Caki2 (cell line): ENCODE measurements around the gene SCYGR4. TPM values are rescaled to one million over a fixed set of nuclear protein-coding genes. Genes with fewer than 3 reads are reported as not detected.
"Not testable (repeated sequence)": the region's sequence is repeated elsewhere in the genome, so short reads cannot be mapped to it uniquely, and the experiment has no call there.

ENCODE experiments used
- DNase-seq: peaks from one replicate; pipeline ENCODE4 v3.0.0-alpha.2; 2015; ENCODE audit warnings: low read depth
- in situ Hi-C: cut with HindIII; loops from 2 replicates; pipeline ENCODE4 v1.10.0; 2016; ENCODE audit warnings: low sequenced_read_pairs, low pct_unique_long_range_greater_than_20kb, mixed read lengths
- total RNA-seq: library from RNA; depleted of rRNA; stranded (reverse); fragments of >200 nt; shearing (Covaris generic); gene quantifications from 2 replicates; pipeline ENCODE4 v1.2.3, GENCODE V29; 2014; ENCODE audit warnings: low replicate concordance; rRNA removed

Gene SCYGR4, protein sequence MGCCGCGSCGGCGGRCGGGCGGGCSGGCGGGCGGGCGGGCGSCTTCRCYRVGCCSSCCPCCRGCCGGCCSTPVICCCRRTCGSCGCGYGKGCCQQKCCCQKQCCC
- not detected in 2 replicates for total RNA-seq

DNA sequence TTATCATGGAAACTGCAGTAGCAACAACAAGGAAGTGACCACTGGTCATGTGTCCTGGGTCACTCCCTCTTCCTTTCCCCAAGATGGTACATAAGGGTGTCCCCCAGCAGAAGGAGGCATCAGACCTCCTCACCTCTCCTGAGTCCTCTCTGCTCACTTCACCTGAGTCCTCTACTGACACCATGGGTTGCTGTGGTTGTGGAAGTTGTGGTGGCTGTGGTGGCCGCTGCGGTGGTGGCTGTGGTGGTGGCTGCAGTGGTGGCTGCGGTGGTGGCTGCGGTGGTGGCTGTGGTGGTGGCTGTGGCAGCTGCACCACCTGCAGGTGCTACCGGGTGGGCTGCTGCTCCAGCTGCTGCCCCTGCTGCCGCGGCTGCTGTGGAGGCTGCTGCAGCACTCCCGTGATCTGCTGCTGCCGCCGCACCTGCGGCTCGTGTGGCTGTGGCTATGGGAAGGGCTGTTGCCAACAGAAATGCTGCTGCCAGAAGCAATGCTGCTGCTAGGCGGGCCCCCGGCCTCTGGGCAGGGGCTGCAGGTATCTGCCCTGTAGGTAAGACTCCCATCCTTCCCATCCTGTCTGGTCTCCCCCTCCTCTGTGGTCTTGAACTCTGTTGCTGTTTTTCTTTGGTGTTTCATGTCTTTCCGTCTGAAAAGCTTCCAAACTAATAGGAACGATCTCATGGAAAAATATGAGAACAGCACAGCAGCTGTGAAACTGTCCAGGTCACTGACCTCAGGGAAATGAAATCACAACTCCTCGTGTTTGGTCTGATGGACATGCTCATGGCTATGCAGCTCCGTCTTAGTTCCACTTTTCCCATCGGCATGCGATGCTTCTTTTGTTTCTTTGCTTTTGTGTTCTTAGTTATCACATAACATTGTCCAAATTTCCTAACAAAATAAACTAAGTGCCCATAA, at the start of gene SCYGR4:
SCYGR4 (plus strand) TSS at position 183 of the 915 bp plus-strand sequence; CDS start at position 183, 0 bp downstream.
- in situ Hi-C loops, result no loop called here
- DNase-seq, result no peak

DNA sequence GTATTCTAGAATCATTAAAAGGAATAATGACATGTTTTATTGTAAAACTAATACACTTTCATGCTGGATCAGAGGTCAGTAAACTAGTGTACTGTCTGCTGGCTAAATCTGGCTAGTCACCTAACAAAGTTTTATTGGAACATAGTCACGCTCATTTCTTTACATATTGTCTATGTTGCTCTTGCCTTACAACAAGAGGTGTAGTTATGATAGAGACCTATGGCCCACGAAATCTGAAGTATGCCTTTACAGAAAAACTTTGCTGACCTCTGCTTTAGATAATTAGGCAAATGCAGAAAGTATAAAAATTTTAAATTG, 48.5 kb upstream of the SCYGR4 start:
- in situ Hi-C loops, result no loop called here
- no peak for DNase-seq

DNA sequence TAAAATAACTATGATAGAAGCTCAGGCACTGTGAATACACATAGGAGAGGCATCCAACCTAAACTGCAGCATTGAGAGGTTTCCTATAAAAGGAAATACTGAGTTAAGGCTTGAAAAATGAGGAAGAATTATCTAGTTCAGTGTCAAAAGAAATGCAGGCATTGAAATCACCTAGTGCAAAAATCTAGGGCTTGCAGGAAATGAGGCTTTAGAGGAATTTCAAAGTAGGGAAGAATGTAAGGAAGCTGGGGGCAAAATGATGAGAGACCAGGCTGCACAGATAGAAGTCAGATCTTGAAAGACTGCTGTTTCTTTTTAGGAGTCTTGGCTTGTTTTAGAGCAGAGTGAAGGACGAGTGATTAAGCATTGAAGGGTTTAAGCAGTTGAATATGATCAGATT, 46.7 kb upstream of the SCYGR4 start:
- in situ Hi-C loops, result no loop called here
- no peak for DNase-seq

DNA sequence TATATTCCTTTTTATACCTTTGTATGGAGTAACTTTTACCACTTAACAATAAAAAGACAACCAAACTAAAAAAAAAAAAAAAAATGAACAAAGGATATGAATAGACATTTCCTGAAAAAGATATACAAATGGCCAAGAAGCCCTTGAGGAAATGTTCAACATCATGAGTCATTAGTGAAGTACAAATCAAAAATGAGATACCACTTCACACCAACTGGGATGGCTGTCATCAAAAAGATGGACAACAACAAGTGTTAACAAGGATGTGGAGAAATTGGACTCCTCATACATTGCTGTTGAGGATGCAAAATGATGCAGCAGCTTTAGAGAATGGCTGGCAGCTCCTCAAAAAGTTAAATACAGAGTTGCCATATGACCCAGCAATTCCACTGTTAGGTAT, 41.2 kb upstream of the SCYGR4 start:
- in situ Hi-C loops, result no loop called here
- DNase-seq, result no peak

DNA sequence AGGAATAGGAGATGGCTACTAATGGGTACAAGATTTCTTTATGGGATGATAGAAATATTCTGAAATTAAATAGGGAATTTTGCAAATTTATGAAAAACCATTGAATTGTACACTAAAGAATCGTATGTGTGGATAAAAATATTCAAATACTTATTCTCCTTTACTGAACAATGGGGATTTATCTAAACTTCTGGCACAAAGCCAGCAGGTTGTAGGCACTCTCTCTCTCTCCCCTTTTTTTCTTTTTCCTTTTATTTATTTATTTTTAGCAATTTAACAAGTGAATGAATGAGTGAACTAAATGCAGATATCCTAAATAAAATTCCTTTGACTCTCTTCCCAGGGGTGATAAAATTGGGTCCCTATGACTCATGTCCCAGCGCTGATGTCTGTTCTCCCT, 40.5 kb upstream of the SCYGR4 start:
- DNase-seq, result no peak
- in situ Hi-C loops, result no loop called here

DNA sequence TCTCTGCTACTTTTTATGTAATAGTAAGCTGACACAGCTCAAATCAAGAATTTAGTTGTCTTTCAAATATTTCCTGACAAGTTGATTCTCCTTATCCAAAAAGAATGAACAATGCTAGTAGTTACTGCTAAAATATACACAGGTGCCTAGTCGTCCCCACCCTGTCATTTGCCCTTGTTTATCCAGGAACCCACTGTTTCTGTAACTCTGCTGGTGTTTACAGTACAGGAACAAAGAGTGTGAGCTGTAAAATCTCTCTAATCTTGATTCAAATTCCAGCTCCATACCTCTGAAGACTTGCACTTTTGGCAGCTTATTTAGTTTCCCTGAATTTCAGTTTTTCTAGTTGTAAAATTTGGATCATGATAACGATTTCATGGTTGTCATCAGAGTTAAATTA, 39.7 kb upstream of the SCYGR4 start:
- in situ Hi-C loops, result no loop called here
- no peak for DNase-seq

DNA sequence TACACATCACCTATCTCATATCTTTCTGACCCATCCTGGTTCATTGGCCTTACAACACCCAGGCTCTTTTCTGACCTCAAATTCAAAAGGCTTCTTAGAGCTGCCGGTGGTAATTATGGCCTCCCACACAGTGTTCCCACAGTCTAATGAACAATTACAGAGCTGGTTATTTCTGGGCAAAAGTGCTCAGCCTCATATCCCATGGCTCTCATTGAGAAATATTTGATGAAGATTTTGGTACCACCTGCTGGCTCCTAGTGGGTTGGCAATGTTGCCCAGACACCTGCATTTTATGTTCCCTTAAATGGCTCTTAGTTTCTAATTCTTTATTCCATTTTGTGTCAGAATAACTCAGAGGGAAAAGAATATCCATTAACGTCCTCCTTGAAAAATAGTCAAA, 38.7 kb upstream of the SCYGR4 start:
- no peak for DNase-seq

DNA sequence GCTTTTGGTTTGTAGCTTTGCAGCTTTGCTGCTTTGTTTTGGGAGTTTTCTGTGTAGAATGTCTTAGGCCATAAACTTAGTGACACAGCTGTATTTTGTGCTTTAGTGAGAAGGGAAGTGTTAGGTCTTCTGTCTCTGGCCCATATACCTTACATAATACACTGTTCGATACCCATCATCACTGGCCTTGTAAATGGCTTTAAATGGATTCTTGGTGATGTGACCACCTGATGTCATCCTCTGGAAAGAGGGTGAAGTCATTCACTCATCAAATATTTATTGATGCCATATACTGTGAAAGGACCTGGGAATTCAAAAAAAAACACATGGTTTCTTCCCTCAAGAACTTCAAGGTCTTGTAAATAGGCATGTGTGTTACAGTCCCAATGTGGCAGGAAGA, 37.5 kb upstream of the SCYGR4 start:
- no peak for DNase-seq
- in situ Hi-C loops, result no loop called here

More for the DNA sequence above, 38.7 kb upstream of the SCYGR4 start:
- in situ Hi-C loops, result no loop called here

DNA sequence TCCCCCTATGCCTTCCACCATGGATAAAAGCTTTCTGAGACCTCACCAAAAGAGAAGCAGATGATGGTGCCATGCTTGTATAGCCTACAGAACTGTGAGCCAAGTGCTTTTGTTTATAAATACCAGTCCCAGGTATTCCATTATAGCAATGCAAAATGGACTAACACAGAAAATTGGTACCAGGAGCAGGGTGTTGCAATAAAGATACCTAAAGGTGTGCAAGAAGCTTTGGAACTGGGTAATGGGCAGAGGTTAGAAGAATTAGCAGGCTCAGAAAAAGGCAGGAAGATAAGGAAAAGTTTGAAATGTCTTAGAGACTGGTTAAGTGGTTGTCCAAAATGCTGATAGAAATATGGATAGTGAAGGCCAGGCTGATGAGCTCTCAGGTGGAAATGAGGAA, 34.9 kb upstream of the SCYGR4 start:
- DNase-seq, result no peak
- in situ Hi-C loops, result no loop called here

DNA sequence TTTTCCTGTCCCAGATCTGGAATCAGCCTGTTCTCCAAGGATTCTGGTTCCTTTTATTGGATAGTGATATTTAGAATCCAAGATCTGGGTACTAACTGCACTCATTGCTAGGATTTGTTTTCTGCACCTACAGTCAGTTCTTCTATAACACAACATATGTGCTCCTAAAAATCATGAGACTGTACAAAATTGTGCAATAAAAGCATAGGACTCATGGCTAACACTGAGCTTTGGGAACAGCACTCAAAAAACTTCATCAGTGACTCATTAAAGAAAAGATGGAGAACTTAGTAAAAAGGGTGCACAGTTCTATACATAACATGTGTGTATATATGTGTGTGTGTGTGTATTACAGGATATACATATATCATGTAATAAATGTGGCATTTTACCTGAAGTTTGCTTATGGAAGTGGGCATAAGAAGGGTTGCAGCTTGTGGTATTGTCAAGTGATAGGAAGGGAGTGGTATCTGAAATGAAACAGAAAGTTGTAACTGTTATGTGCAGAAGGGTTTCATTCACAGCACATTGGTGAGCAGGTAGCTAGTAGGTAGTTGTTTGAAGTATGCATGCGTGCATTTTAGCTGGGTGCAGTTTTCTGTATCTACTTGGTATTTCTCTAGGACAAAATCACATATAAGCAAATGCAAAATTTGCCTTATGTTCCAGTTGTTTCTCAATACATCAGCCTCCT, 24.5 kb upstream of the SCYGR4 start:
- in situ Hi-C loops, result no loop called here
- DNase-seq, result no peak

DNA sequence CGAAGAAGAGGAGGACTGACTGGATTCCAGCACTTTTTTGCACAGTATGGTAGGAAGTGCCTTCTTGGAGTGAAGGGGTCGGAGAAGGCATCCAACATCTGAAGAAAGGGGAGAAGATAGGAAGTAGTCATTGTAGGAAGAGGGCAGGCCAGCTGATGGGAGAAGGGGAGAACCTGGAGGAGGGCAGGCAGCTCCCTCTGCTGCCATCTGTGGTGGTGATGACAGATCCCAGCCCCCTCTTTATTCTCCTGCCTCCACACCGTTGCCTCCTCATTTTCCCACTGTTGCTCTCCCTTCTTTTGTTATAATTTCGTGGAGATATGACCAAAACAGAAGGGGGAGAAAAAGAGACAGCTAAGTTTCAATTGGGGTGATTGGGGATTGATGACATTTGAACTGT, 21.5 kb upstream of the SCYGR4 start:
- in situ Hi-C loops, result no loop called here

DNA sequence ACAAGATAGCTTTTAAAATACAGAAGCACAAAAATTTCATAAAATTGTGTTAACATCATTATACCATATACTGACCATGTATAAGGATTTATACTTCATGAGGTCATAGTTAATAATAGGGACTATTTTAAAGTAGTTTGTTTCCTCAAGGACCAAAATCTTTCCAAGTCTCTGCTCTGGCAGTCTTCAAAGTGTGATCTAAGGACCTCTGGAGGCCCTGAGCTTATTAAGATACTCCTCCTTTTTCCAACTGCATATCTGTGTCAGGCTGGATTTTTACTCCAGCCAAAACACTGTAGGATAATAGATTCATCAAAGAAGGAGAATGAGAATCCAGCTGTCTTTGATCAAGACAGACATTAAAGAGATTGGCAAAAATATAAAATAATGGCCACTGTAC, 20.3 kb upstream of the SCYGR4 start:
- DNase-seq, result no peak
- in situ Hi-C loops, result no loop called here

More for the DNA sequence above, 21.5 kb upstream of the SCYGR4 start:
- DNase-seq, result no peak

DNA sequence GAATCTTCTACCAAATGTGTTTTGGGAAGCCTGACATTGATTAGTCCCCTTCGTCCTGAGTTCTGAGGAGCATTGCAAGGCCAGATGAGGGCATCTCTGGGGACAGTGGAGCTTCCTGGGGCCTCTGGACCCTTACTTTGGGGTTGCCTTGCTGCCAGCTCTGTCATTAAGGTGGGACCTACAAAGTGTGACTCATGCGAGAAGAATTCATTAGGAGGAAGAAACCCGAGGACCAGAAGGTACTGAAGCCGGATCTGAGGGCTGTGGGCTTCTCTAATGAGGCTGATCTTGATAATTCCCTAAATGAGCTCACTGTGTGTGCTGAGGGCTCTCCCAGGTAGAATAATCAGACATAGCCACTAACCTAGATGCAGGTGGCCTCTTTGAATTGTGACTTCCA, 19.3 kb upstream of the SCYGR4 start:
- no peak for DNase-seq
- in situ Hi-C loops, result no loop called here

DNA sequence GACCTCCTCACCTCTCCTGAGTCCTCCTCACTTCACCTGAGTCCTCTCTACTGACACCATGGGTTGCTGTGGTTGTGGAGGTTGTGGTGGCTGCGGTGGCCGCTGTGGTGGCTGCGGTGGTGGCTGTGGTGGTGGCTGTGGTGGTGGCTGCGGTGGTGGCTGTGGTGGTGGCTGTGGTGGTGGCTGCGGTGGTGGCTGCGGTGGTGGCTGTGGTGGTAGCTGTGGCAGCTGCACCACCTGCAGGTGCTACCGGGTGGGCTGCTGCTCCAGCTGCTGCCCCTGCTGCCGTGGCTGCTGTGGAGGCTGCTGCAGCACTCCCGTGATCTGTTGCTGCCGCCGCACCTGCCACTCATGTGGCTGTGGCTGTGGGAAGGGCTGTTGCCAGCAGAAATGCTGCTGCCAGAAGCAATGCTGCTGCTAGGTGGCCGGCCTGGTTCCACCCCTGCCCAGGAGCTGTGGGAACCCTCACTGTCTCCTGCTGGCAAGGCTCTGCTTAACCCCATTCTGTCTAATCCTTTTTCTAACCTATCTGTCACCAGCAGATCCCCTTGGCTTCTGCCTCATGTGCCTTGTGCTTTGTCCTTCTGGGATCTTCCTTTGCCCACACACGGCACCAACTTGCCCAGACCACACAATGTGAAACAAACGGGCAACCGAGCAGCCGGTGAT, 18.3 kb upstream of the SCYGR4 start, which contains the start of gene SCYGR2:
SCYGR2 (plus strand) TSS at position 59 of the 669 bp plus-strand sequence; CDS start at position 59, 0 bp downstream.
- in situ Hi-C loops, result not testable (repeated sequence)

DNA sequence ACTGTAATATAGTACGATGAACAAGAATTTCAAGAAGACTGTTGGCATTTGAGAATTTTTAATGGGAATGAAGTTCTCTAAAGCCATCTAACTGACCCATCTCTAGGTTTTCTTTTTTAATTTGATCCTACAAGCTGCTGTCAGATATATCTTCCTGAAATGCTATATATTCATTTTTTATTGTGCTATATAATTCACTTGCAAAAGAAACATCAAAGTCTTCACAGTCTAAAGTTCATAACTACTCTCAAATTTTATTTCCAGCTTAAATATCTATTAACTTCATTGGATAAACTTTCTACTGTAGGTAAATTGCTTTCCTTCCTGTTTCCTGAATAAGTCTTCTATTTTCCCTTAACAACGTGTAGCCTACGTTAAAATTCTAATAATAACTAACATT, 14.9 kb upstream of the SCYGR4 start:
- DNase-seq, result no peak
- in situ Hi-C loops, result no loop called here

More for the DNA sequence above, 18.3 kb upstream of the SCYGR4 start, which contains the start of gene SCYGR2:
- not testable (repeated sequence) for DNase-seq

DNA sequence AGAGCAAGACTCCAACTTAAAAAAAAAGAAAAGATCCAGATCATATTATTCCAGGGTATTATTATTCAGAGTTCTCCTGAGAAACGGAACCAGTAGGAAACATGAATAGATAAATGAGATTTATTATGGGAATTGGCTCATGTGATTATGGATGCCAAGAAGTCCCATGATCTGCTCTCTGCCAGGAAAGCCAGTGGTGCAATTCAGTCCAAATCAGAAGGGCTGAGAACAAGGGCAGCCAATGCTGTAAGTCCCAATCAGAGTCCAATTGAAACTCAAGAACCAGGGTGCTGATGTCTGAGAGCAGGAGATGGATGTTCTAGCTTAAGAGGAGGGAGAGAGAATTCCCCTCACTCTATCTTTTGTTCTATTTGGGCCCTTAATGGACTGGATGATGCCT, 10.8 kb upstream of the SCYGR4 start:
- no peak for DNase-seq
- in situ Hi-C loops, result no loop called here

DNA sequence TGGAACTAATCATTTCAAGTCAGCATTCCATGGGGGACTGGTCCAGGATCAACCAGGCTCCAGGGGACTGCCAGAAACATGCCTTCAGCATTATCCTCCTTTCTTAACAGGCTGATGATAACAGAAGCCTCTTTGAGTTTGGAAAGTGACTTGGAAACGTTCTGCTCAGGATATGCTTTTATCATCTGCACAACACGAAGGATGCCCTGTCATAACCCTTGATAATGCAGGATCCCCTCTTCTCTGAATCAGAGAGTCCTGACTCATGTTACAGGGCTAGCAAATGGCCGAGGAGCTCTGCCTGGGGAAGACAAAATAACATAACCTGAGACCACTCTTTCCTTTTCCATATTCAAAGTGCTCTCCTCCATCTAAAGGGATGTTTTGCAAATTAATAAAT, 9.4 kb upstream of the SCYGR4 start:
- no peak for DNase-seq

DNA sequence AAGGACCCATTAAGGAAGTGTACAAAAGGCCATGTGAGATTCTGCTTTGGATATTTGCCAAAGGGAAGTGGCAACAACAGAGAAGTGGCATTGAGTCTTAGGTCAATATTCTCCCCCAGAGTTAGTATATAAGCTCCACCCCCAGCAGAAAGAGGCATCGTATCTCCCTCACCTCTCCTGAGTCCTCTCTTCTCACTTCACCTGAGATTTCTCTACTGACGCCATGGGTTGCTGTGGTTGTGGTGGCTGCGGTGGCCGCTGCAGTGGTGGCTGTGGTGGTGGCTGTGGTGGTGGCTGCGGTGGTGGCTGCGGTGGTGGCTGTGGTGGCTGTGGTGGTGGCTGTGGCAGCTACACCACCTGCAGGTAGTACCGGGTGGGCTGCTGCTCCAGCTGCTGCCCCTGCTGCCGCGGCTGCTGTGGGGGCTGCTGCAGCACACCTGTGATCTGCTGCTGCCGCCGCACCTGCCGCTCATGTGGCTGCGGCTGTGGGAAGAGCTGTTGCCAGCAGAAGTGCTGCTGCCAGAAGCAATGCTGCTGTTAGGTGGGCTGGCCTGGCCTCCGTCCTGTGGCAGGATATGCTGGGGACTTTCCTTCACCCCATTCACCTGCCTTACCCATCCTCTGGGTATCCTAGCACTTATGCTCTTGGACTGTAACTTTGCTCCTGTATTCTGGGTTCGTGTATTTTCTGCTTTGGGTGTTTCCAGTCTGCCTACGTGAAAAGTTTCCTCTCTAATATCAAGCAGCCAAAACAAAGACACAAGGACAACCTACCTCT, 8.5 kb upstream of the SCYGR4 start:
- DNase-seq, result no peak
- in situ Hi-C loops, result no loop called here

More for the DNA sequence above, 9.4 kb upstream of the SCYGR4 start:
- in situ Hi-C loops, result no loop called here
